C4-2B (cell line): Measurements from ENCODE around the gene RNF135.

Experiments
- ZFX ChIP-seq: fragments of 450-650 bp; IDR thresholded peaks from 2 replicates; pipeline ENCODE4 v1.6.1; 2017
- TF ChIP-seq, protein P1 (sequence below): fragments of 450-650 bp; conservative IDR thresholded peaks from 2 replicates; pipeline ENCODE4 v1.5.1; 2017; ENCODE audit warnings: mild to moderate bottlenecking

- TF ChIP-seq, protein P1, sequence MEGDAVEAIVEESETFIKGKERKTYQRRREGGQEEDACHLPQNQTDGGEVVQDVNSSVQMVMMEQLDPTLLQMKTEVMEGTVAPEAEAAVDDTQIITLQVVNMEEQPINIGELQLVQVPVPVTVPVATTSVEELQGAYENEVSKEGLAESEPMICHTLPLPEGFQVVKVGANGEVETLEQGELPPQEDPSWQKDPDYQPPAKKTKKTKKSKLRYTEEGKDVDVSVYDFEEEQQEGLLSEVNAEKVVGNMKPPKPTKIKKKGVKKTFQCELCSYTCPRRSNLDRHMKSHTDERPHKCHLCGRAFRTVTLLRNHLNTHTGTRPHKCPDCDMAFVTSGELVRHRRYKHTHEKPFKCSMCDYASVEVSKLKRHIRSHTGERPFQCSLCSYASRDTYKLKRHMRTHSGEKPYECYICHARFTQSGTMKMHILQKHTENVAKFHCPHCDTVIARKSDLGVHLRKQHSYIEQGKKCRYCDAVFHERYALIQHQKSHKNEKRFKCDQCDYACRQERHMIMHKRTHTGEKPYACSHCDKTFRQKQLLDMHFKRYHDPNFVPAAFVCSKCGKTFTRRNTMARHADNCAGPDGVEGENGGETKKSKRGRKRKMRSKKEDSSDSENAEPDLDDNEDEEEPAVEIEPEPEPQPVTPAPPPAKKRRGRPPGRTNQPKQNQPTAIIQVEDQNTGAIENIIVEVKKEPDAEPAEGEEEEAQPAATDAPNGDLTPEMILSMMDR = no peak
- TF ChIP-seq ZFX = no peak
These were observed 43.0 kb downstream of the RNF135 start for GRCh38 chr17:31013844-31014243.
